ENCODE results near the gene SLC4A5.

- TF ChIP-seq ZNF138 (CRISPR knock-in tag; conservative IDR thresholded peaks at IDR 0.05) = no peak
- TF ChIP-seq CTCF (IDR thresholded peaks at IDR 0.05) = no peak
- no peak for TF ChIP-seq ATF1 (CRISPR knock-in tag; IDR thresholded peaks at IDR 0.05)
- TF ChIP-seq TEAD4 (CRISPR knock-in tag; IDR thresholded peaks at IDR 0.05) = no peak
- no peak for TF ChIP-seq CBFB (CRISPR knock-in tag; IDR thresholded peaks at IDR 0.05; ENCODE audit: low read depth)
- TF ChIP-seq IRF2 (CRISPR knock-in tag; IDR thresholded peaks at IDR 0.05; ENCODE audit: borderline replicate concordance, low read depth) = no peak
Observed at GRCh38 chr2:74327627-74328026, 15.6 kb downstream of the SLC4A5 start.
